B cell (primary cell): ENCODE measurements around the gene ARL11.

Experiments
- EZH2 ChIP-seq: IDR thresholded peaks from 2 replicates; pipeline ENCODE4 v1.6.1; 2012; ENCODE audit warnings: borderline replicate concordance, low read depth, mild to moderate bottlenecking, moderate library complexity, low read length; ENCODE audit not compliant: insufficient read depth, poor library complexity, severe bottlenecking
- TF ChIP-seq, protein P1 (sequence below): fragments of 200-600 bp; IDR thresholded peaks from one replicate; pipeline ENCODE4 v1.8.0; 2022; ENCODE audit warnings: antibody characterized with exemption, mild to moderate bottlenecking

GRCh38 chr13:49597043-49597641, 31.2 kb upstream of the ARL11 start:
- TF ChIP-seq, protein P1, sequence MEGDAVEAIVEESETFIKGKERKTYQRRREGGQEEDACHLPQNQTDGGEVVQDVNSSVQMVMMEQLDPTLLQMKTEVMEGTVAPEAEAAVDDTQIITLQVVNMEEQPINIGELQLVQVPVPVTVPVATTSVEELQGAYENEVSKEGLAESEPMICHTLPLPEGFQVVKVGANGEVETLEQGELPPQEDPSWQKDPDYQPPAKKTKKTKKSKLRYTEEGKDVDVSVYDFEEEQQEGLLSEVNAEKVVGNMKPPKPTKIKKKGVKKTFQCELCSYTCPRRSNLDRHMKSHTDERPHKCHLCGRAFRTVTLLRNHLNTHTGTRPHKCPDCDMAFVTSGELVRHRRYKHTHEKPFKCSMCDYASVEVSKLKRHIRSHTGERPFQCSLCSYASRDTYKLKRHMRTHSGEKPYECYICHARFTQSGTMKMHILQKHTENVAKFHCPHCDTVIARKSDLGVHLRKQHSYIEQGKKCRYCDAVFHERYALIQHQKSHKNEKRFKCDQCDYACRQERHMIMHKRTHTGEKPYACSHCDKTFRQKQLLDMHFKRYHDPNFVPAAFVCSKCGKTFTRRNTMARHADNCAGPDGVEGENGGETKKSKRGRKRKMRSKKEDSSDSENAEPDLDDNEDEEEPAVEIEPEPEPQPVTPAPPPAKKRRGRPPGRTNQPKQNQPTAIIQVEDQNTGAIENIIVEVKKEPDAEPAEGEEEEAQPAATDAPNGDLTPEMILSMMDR, result no peak
- TF ChIP-seq EZH2, result no peak
